ENCODE data around the gene GNAO1.

Gene GNAO1

GRCh38 chr16:56400458-56400857 is 209.2 kb downstream of the GNAO1 start:
- peaks cover 28 to 48% of the 10 kb centered on the region in 2 donors for H3K36me3 ChIP-seq (ENCODE audit: control insufficient read depth in 1 of 2, insufficient read depth in 2 of 2, low read length in 2 of 2)

GRCh38 chr16:56401482-56401881 is 210.2 kb downstream of the GNAO1 start:
- Histone ChIP-seq H3K4me3 (ENCODE audit: low read depth in 1 of 2, low read length in 2 of 2) (no peak overlapping the region), H3K27me3 (ENCODE audit: control insufficient read depth in 1 of 2, insufficient read depth in 2 of 2, low read length in 2 of 2) (no peaks in the 10 kb centered on the region), H3K36me3 (ENCODE audit: control insufficient read depth in 1 of 2, insufficient read depth in 2 of 2, low read length in 2 of 2) (peaks cover 28 to 51% of the 10 kb centered on the region in 2 donors), H3K9me3 (ENCODE audit: control insufficient read depth in 1 of 2, low read length in 2 of 2) (no peaks in the 10 kb centered on the region), H3K4me1 (ENCODE audit: control insufficient read depth in 1 of 2, insufficient read depth in 2 of 2, low read length in 2 of 2) (no peaks in the 10 kb centered on the region), H3K9ac (ENCODE audit: low read depth in 1 of 2, low read length in 2 of 2) (no peak overlapping the region), H3K27ac (ENCODE audit: low read depth, low read length) (no peak overlapping the region)

More at GRCh38 chr16:56400458-56400857, 209.2 kb downstream of the GNAO1 start:
- no peak overlapping the region for H3K27ac ChIP-seq (ENCODE audit: low read depth, low read length)
- no peaks in the 10 kb centered on the region for H3K27me3 ChIP-seq (ENCODE audit: control insufficient read depth in 1 of 2, insufficient read depth in 2 of 2, low read length in 2 of 2)
- H3K4me3 ChIP-seq (ENCODE audit: low read depth in 1 of 2, low read length in 2 of 2), result no peak overlapping the region
- no peaks in the 10 kb centered on the region for H3K4me1 ChIP-seq (ENCODE audit: control insufficient read depth in 1 of 2, insufficient read depth in 2 of 2, low read length in 2 of 2)
- no peaks in the 10 kb centered on the region for H3K9me3 ChIP-seq (ENCODE audit: control insufficient read depth in 1 of 2, low read length in 2 of 2)
- no peak overlapping the region for H3K9ac ChIP-seq (ENCODE audit: low read depth in 1 of 2, low read length in 2 of 2)

GRCh38 chr16:56405977-56406672 is 214.8 kb downstream of the GNAO1 start:
- Histone ChIP-seq H3K4me1 (ENCODE audit: control insufficient read depth in 1 of 2, insufficient read depth in 2 of 2, low read length in 2 of 2) (peaks cover 14 to 22% of the 10 kb centered on the region in 2 donors), H3K4me3 (ENCODE audit: low read depth in 1 of 2, low read length in 2 of 2) (no peak overlapping the region), H3K27me3 (ENCODE audit: control insufficient read depth in 1 of 2, insufficient read depth in 2 of 2, low read length in 2 of 2) (no peaks in the 10 kb centered on the region), H3K9ac (ENCODE audit: low read depth in 1 of 2, low read length in 2 of 2) (no peak overlapping the region), H3K36me3 (ENCODE audit: control insufficient read depth in 1 of 2, insufficient read depth in 2 of 2, low read length in 2 of 2) (peaks cover 33 to 56% of the 10 kb centered on the region in 2 donors), H3K9me3 (ENCODE audit: control insufficient read depth in 1 of 2, low read length in 2 of 2) (no peaks in the 10 kb centered on the region), H3K27ac (ENCODE audit: low read depth, low read length) (no peak overlapping the region)

Data from duodenal mucosa (tissue), 2 donors.